GM19328 (cell line): ENCODE measurements around the gene LIN28A.
"Not testable (repeated sequence)": the region's sequence is repeated elsewhere in the genome, so short reads cannot be mapped to it uniquely, and the experiment has no call there.

Experiments used
- ATAC-seq: cut with Tn5 transposase; IDR thresholded peaks from one replicate; pipeline ENCODE4 v1.9.1; 2021; ENCODE audit warnings: mild to moderate bottlenecking, moderate library complexity; ENCODE audit not compliant: unreplicated experiment

The LIN28A gene

DNA sequence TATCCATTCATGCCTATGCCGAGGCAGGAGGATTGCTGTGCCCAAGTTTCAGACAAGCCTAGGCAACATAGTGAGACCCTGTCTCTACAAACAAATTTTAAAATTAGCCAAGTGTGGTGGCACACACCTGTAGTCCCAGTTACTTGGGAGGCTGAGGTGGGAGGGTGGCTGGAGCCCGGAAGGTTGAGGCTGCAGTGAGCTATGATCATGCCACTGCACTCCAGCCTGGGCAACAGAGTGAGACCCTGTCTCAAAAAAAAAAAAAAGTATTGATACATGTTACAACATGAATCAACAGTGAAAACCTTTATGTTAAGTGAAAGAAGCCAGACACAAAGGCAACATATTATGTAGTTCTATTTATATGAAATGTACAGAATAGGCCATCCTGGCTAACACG, 25.6 kb upstream of the LIN28A start:
- ATAC-seq = not testable (repeated sequence)

- ATAC-seq = no peak
Measured at GRCh38 chr1:26387447-26387846, 23.2 kb upstream of the LIN28A start.

GRCh38 chr1:26388791-26389445, 21.7 kb upstream of the LIN28A start:
- no peak for ATAC-seq

- ATAC-seq = no peak
Measured at GRCh38 chr1:26389604-26390247, 20.9 kb upstream of the LIN28A start.

GRCh38 chr1:26391450-26391849, 19.2 kb upstream of the LIN28A start:
- ATAC-seq = no peak

- ATAC-seq = no peak
Measured at GRCh38 chr1:26395754-26396153, 14.9 kb upstream of the LIN28A start.

DNA sequence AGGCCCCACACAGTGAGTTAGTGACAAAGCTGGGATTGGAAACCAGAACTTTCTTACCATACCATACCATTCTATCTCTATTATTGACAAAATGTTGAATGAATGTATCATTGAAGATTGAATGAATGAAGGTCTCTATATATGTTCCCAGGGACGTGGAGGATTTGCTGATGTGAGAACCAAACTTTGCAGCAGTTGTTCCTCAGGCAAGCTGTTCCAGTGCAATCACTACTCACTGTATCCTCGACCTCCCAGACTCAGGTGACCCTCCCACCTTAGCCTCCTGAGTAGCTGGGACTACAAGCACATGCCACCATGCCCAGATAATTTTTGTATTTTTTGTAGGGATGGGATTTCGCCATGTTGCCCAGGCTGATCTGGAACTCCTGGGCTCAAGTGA, 11.6 kb upstream of the LIN28A start:
- ATAC-seq = no peak

DNA sequence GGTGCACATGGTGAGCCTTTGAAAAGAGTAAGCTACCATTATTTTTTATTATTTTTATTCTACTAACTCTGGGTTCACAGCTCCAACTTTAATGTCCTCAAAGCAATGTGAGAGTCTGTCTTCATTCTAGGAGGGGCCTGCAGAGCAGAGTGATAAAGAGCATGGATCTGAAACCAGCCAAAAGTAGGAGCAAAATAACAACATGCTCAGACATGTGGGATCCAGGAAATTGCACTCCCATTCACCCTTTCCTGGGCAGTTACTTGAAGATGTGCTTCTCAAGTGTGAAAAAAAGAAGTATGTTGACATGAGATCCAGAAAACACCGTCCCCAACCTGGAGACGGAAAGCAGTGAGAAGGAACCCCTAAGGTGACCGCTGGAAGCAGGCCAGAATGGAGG, 8.7 kb upstream of the LIN28A start:
- ATAC-seq = no peak

DNA sequence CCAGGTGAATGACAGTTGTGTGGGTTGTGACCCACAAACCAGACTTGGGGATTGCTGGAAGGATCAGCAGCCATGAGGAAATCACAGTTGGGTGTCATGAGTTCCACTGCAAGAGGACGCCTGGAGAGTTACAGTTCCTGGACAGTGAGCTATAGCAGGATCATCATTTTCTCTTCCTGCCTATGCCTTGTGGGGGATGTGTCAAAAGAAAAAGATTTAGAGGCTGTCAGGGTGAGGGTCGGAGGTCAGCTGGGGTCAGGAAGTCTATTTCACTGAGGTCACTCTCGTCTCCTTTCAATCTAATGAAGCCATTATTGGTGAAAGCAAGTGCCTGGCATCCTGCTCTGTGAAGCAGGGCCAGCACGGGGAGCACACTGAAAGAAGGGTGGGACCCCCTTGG, 7.0 kb upstream of the LIN28A start:
- no peak for ATAC-seq

GRCh38 chr1:26404641-26405040, 6.0 kb upstream of the LIN28A start:
- no peak for ATAC-seq

- no peak for ATAC-seq
Measured at GRCh38 chr1:26405281-26405915, 5.2 kb upstream of the LIN28A start.

DNA sequence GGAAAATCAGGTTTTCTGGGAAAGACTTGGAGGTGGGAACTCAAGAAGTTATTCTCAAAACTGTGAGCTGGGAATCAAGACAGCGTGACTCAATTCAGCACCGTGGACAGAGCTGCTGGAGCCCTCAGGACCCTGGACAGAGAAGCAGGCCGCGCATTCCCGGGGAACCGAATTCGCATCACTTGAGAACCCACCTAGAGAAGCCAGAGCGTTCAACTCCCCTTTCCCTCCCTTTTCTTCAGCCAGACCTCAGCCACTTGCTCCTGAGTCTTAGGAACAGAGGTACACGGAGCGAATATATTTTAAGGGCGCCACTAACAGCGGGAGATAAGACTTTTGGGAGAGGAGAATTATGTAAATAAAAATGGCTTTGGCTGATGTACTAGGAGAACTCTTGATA, 2.0 kb upstream of the LIN28A start:
- ATAC-seq = no peak

DNA sequence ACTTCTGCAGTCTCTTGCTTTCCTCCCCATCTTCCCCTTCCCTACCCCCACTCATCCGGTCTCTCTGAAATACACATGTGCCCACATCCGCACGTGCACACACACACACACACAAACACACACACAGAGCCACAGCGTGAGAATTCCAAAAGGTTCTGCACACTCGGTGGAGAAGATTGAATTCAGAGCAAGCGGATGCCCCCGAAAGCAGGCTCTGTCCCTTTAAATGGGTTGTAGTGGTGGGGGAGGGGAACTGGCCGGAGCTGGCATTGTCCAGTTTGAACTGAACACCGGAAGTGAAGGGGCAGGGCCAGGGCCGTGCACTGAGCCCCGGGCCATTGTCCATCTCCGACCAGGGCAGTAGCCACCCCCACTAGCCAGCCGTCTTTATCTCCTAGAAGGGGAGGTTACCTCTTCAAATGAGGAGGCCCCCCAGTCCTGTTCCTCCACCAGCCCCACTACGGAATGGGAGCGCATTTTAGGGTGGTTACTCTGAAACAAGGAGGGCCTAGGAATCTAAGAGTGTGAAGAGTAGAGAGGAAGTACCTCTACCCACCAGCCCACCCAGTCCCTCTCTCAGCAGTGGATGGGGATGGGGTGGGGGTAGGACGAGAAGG, 1.3 kb upstream of the LIN28A start:
- no peak for ATAC-seq

DNA sequence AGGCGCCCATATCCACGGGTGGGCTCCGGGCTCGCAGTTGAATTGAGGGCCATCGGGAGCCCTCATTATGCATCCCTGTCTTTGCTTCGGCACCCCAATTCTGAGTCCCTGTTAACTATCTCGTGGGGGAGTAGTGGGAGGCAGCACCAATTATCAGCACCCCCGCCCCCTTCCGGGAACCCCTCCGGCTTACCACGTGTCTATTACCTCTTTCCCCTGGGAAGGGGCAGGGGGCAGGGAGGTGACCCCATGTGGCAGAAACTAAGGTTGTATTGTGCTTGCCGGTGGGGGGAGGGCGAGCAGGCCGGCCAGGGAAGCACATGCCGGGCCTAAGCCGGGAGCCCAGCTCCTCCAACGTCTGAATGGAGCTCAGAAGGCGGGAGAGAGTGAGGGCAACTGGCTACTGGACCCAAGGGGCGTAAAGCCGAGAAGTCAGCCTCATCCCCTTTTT, 1.0 kb downstream of the LIN28A start:
- no peak for ATAC-seq

GRCh38 chr1:26412180-26412840, 1.7 kb downstream of the LIN28A start:
- no peak for ATAC-seq

DNA sequence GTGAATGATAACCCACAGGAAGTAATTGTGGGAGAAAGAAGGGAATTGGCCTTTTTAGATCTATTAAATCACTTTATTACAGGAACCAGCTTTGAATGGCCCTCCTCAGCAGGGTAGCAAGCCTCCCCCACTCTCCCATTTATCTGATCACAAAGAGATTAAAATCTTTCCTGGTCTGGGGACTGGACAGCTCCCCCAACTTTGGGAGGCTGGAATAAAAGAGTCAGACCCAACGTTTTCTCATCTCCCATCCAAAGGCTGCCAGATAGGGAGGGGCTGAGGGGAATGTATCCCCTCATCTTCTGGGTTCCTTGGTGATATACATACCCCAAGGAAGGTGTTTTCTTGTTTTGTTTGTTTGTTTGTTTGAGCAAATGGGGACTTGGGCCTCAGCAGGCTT, 2.4 kb downstream of the LIN28A start:
- ATAC-seq = no peak

DNA sequence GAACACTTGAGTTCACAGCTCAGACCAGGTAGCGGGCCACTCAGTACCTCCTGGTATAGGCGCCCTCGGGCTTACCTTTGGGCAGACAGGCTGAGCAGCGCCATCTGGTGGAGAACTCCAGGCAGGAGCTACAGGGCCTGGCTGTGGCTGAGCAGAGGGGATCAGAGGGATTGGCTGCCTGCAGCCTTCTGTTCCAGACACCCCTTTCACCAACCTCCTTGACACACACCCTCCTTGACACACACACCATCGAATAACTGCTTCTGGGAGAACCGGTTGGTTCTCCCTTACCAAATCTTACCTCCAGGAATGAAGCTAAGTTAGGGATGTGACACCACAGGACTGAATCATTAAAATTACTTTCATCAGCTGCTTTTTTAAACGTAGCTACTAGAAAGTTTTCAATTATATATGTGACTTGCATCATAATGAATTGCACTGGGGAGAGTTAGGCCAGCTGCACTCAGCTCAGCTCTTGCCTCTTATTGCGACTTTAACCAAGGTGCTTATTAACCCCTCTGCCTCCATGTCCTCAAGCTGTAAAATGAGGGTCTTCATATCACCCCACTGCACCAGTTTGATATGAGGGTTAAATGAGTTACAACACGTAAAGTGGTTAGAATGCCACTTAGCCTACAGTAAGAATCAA, 6.6 kb downstream of the LIN28A start:
- no peak for ATAC-seq

DNA sequence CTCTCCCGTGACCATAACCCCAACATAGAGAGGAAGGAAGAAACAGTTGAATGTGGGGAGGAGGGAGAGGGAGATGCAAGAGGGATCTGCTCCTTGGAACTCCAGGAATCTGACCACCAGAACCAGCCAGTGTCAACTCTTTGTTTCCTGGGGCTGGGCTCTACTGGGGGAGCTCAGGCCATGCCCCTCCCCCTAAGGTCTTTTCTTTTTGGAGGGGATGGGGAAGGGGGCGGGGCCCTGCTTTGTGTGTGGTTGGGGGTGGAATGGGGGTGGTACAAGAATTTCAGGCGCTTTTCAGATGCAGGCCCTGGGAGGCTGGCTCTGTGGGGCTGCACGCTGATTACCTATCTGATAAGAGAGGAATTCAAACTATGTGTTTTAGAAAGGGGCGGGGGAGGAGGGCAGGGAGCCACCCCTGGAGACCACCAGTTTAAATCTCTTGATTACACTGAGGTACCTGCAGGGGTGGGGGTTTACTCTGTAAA, 8.3 kb downstream of the LIN28A start:
- no peak for ATAC-seq

DNA sequence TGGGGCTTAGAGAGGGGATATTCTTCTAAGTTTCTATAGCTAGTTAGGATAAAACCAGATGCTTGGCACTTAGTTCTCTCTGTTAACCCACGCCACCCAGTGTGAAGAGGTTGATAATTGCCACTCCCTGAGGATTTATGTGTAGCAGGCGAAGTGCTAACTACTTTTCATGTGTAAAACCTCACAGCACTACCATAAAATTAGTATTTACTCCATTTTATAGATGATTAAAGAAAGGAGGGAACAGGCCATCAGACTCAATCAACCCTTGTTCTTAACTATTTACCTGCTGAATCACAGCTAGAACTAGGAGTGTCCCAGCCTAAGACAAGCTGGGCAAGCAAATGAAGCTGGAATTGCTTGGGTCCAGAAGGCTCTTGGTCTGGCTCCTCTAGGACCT, 8.9 kb downstream of the LIN28A start:
- ATAC-seq = no peak

GRCh38 chr1:26429721-26430120, 19.1 kb downstream of the LIN28A start:
- no peak for ATAC-seq
